H9 (cell line): ENCODE measurements around the gene TMEM229A. TPM values are rescaled to one million over a fixed set of nuclear protein-coding genes. Genes with fewer than 3 reads are reported as not detected.

Experiments used
- DNase-seq: peaks from one replicate; pipeline ENCODE4 v3.0.0-alpha.2; 2017
- H2AFZ ChIP-seq: one replicate; pipeline ENCODE4 v1.6.1; 2013; ENCODE audit warnings: mild to moderate bottlenecking, low read length, control low read depth, moderate library complexity
- H2AK5ac ChIP-seq: 2 replicates; pipeline ENCODE4 v1.6.1; 2013; ENCODE audit warnings: low read length, control low read depth, mixed read lengths; ENCODE audit not compliant: insufficient read length
- H2BK120ac ChIP-seq: one replicate; pipeline ENCODE4 v1.6.1; 2013; ENCODE audit warnings: low read depth, mild to moderate bottlenecking, low read length, control low read depth, inconsistent platforms; ENCODE audit not compliant: poor library complexity, severe bottlenecking
- H2BK12ac ChIP-seq: 2 replicates; pipeline ENCODE4 v1.6.1; 2013; ENCODE audit warnings: low read length, control low read depth, mixed read lengths, low read depth; ENCODE audit not compliant: insufficient read length
- H2BK15ac ChIP-seq: 2 replicates; pipeline ENCODE4 v1.6.1; 2013; ENCODE audit warnings: low read depth, low read length, control low read depth
- H2BK20ac ChIP-seq: one replicate; pipeline ENCODE4 v1.6.1; 2013; ENCODE audit warnings: low read depth, mild to moderate bottlenecking, low read length, control low read depth, inconsistent platforms; ENCODE audit not compliant: poor library complexity, severe bottlenecking
- H2BK5ac ChIP-seq: 2 replicates; pipeline ENCODE4 v1.6.1; 2013; ENCODE audit warnings: low read length, control low read depth, mixed read lengths; ENCODE audit not compliant: insufficient read length
- H3K14ac ChIP-seq: 2 replicates; pipeline ENCODE4 v1.6.1; 2013; ENCODE audit warnings: low read length, control low read depth; ENCODE audit not compliant: insufficient read depth
- H3K18ac ChIP-seq: 2 replicates; pipeline ENCODE4 v1.6.1; 2013; ENCODE audit warnings: low read depth, mild to moderate bottlenecking, mixed read lengths, low read length, control low read depth; ENCODE audit not compliant: insufficient read length
- H3K23ac ChIP-seq: 2 replicates; pipeline ENCODE4 v1.6.1; 2013; ENCODE audit warnings: low read length, control low read depth, mixed read lengths, low read depth; ENCODE audit not compliant: insufficient read length
- H3K23me2 ChIP-seq: 2 replicates; pipeline ENCODE4 v1.6.1; 2013; ENCODE audit warnings: low read depth, mild to moderate bottlenecking, mixed read lengths, low read length, control low read depth; ENCODE audit not compliant: insufficient read length, poor library complexity, severe bottlenecking
- H3K27ac ChIP-seq: 2 replicates; pipeline ENCODE4 v1.5.1; 2013; ENCODE audit warnings: low read length, control low read depth, mixed read lengths, low read depth; ENCODE audit not compliant: insufficient read length
- H3K27me3 ChIP-seq: 2 replicates; pipeline ENCODE4 v1.6.1; 2013; ENCODE audit warnings: low read length, control low read depth, inconsistent platforms; ENCODE audit not compliant: insufficient read depth
- H3K4ac ChIP-seq: 2 replicates; pipeline ENCODE4 v1.6.1; 2013; ENCODE audit warnings: low read depth, mild to moderate bottlenecking, control low read depth, inconsistent platforms, low read length, moderate library complexity
- H3K4me1 ChIP-seq: 2 replicates; pipeline ENCODE4 v1.6.1; 2013; ENCODE audit warnings: low read length, control low read depth, inconsistent platforms; ENCODE audit not compliant: insufficient read depth
- H3K4me2 ChIP-seq: 2 replicates; pipeline ENCODE4 v1.6.1; 2013; ENCODE audit warnings: low read length, control low read depth, mixed read lengths; ENCODE audit not compliant: insufficient read length, insufficient read depth
- H3K56ac ChIP-seq: 2 replicates; pipeline ENCODE4 v1.6.1; 2013; ENCODE audit warnings: low read depth, mild to moderate bottlenecking, mixed read lengths, low read length, control low read depth; ENCODE audit not compliant: insufficient read length
- H3K79me1 ChIP-seq: 2 replicates; pipeline ENCODE4 v1.6.1; 2013; ENCODE audit warnings: low read depth, mild to moderate bottlenecking, moderate library complexity, low read length, control low read depth, inconsistent platforms; ENCODE audit not compliant: insufficient read depth, poor library complexity, severe bottlenecking
- H3K79me2 ChIP-seq: 2 replicates; pipeline ENCODE4 v1.6.1; 2013; ENCODE audit warnings: low read length, control low read depth, inconsistent platforms; ENCODE audit not compliant: insufficient read depth
- H3K9ac ChIP-seq: 2 replicates; pipeline ENCODE4 v1.6.1; 2013; ENCODE audit warnings: low read length, control low read depth, mixed read lengths; ENCODE audit not compliant: insufficient read length; ENCODE audit errors: extremely low read depth
- H3K9me3 ChIP-seq: one replicate; pipeline ENCODE4 v1.6.1; 2013; ENCODE audit warnings: low read depth, low read length, inconsistent platforms; ENCODE audit not compliant: control insufficient read depth
- H3T11ph ChIP-seq: one replicate; pipeline ENCODE4 v1.6.1; 2013; ENCODE audit warnings: mild to moderate bottlenecking, low read length, control low read depth, inconsistent platforms
- H4K20me1 ChIP-seq: one replicate; pipeline ENCODE4 v1.6.1; 2013; ENCODE audit not compliant: control insufficient read depth, insufficient read length, insufficient read depth
- H4K5ac ChIP-seq: 2 replicates; pipeline ENCODE4 v1.6.1; 2013; ENCODE audit warnings: low read depth, mild to moderate bottlenecking, mixed read lengths, low read length, control low read depth; ENCODE audit not compliant: insufficient read length
- H4K8ac ChIP-seq: replicated peaks from 2 replicates; pipeline ENCODE4 v1.6.1; 2013; ENCODE audit warnings: low read length, control low read depth, mixed read lengths, low read depth; ENCODE audit not compliant: insufficient read length
- H4K91ac ChIP-seq: 2 replicates; pipeline ENCODE4 v1.6.1; 2013; ENCODE audit warnings: low read depth, mild to moderate bottlenecking, moderate library complexity, mixed read lengths, low read length, control low read depth; ENCODE audit not compliant: insufficient read length
- H3K27ac Mint-ChIP-seq, 3 experiments: 2 replicates in 2 of 3; 3 replicates in 1 of 3; pipeline ENCODE4 v1.8.0; 2020 to 2021; ENCODE audit warnings: mixed read lengths in 3 of 3, mild to moderate bottlenecking in 1 of 3, moderate library complexity in 1 of 3
- H3K27me3 Mint-ChIP-seq: 2 replicates; pipeline ENCODE4 v1.8.0; 2021; ENCODE audit warnings: low read depth, mild to moderate bottlenecking, moderate library complexity, mixed read lengths
- H3K36me3 Mint-ChIP-seq, 3 experiments: 2 replicates in 2 of 3; 3 replicates in 1 of 3; pipeline ENCODE4 v1.8.0; 2020 to 2021; ENCODE audit warnings: low read depth in 3 of 3, mixed read lengths in 3 of 3; ENCODE audit not compliant: insufficient read depth in 1 of 3
- H3K4me1 Mint-ChIP-seq, 2 experiments: 2 replicates each; pipeline ENCODE4 v1.8.0; 2020; ENCODE audit warnings: mixed read lengths in 2 of 2
- H3K4me3 Mint-ChIP-seq, 2 experiments: 2 replicates in 1 of 2; 3 replicates in 1 of 2; pipeline ENCODE4 v1.8.0; 2020 to 2021; ENCODE audit warnings: mild to moderate bottlenecking in 2 of 2, mixed read lengths in 2 of 2, moderate library complexity in 1 of 2
- H3K9me3 Mint-ChIP-seq, 2 experiments: 2 replicates in 1 of 2; 3 replicates in 1 of 2; pipeline ENCODE4 v1.8.0; 2020; ENCODE audit warnings: mild to moderate bottlenecking in 2 of 2, mixed read lengths in 2 of 2, moderate library complexity in 1 of 2
- WGBS: extraction: QIAGEN DNeasy Blood & Tissue Kit; methylation state at CpG from one replicate; pipeline ENCODE4 v1.1.7; 2013; ENCODE audit warnings: missing lambda C conversion rate, low lambda C conversion rate, mixed read lengths; ENCODE audit not compliant: insufficient read length; ENCODE audit errors: extremely low coverage; 5-methylcytosine and 5-hydroxymethylcytosine counted together
- total RNA-seq: library from RNA; stranded (reverse); gene quantifications from 2 replicates; pipeline ENCODE4 v1.2.1, GENCODE V29; 2021
- TF ChIP-seq, protein P1 (sequence below): fragments of 200-600 bp; sonication (generic); conservative IDR thresholded peaks from 3 replicates; pipeline ENCODE4 v1.8.0; 2021; ENCODE audit warnings: antibody characterized with exemption, mild to moderate bottlenecking

TMEM229A gene
- total RNA-seq, 1 experiment from 2014 or later: 0.37 TPM

DNA sequence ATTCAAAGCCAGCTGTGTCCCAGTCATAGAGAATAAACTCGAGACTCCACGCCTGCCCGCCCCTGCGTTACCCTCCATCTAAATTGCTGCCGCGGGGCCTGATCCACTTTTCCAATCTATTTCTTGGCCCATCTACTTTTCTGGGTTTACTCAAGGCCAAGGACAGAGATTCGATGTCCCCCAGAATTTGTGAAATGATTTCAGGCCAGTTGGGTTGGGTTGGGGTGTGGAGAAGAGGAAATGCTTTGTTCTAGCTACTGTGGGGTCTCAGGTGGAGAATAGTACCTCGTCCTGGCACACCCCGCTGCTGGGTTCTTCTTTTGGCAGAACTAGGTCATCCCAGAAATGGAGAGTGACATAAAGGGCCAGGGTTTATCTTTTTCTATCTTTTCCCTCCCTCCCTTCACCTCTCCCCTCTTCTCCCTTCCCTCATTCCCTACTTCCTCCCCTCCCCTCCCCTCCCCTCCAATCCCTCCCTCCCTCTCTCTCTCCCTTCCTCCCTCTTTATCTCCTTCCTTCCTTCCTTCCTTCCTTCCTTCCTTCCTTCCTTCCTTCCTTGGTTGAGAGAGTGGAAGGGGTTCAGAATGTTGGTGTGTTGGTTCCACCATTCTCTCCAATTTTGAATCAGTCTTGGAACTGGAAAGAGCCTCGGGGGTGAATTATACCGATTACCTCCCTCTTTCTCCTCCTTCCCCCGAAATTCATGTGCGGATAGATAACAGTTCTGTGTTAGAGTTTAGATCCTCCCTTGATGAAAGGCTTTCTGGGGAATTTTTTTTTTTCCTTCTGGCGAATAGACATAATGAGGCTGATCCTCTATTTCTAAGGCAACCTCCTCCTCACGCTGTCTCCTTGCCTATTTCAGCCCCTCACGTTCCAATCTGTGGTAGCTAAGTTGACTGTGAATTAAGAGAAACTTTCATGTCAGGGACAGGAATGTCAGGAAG is 1.2 kb upstream of the TMEM229A start:
- H2AK5ac ChIP-seq: no peak overlapping the region
- WGBS: no CpG with 5 or more reads among the region's 16 CpGs
- no peak overlapping the region for H3K4ac ChIP-seq
- H3K36me3 Mint-ChIP-seq: peaks cover 0 to 1% (median 0%) of the 10 kb centered on the region in 3 experiments; a peak in 2 of 7 replicates
- H3K27me3 Mint-ChIP-seq: peaks cover 40% of the 10 kb centered on the region
- no peak overlapping the region for H2BK5ac ChIP-seq
- H3K14ac ChIP-seq: no peak overlapping the region
- peaks cover 9% of the 10 kb centered on the region for H3K23me2 ChIP-seq
- H3K4me1 Mint-ChIP-seq: peaks cover 13 to 25% of the 10 kb centered on the region in 2 experiments
- no peak overlapping the region for H4K5ac ChIP-seq
- no peak overlapping the region for H2BK20ac ChIP-seq
- H3K27me3 ChIP-seq: peaks cover 8% of the 10 kb centered on the region
- TF ChIP-seq, protein P1, sequence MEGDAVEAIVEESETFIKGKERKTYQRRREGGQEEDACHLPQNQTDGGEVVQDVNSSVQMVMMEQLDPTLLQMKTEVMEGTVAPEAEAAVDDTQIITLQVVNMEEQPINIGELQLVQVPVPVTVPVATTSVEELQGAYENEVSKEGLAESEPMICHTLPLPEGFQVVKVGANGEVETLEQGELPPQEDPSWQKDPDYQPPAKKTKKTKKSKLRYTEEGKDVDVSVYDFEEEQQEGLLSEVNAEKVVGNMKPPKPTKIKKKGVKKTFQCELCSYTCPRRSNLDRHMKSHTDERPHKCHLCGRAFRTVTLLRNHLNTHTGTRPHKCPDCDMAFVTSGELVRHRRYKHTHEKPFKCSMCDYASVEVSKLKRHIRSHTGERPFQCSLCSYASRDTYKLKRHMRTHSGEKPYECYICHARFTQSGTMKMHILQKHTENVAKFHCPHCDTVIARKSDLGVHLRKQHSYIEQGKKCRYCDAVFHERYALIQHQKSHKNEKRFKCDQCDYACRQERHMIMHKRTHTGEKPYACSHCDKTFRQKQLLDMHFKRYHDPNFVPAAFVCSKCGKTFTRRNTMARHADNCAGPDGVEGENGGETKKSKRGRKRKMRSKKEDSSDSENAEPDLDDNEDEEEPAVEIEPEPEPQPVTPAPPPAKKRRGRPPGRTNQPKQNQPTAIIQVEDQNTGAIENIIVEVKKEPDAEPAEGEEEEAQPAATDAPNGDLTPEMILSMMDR: no peak
- no peak overlapping the region for H3K27ac ChIP-seq
- no peak overlapping the region for H4K91ac ChIP-seq
- no peak overlapping the region for H3K18ac ChIP-seq
- H4K20me1 ChIP-seq: no peaks in the 10 kb centered on the region
- H3K27ac Mint-ChIP-seq: peak overlapping the region in 1 of 3 experiments; percentile 62; a peak in 1 of 7 replicates
- H3K4me1 ChIP-seq: no peaks in the 10 kb centered on the region
- no peaks in the 10 kb centered on the region for H3K79me1 ChIP-seq
- no peak overlapping the region for H2AFZ ChIP-seq
- no peak overlapping the region for H3T11ph ChIP-seq
- H2BK12ac ChIP-seq: no peak overlapping the region
- H2BK15ac ChIP-seq: no peak overlapping the region
- no peaks in the 10 kb centered on the region for H3K9me3 Mint-ChIP-seq
- DNase-seq: no peak
- no peak overlapping the region for H3K23ac ChIP-seq
- H4K8ac ChIP-seq: no peak overlapping the region
- H3K9ac ChIP-seq: no peak overlapping the region
- H3K79me2 ChIP-seq: no peaks in the 10 kb centered on the region
- H3K56ac ChIP-seq: no peak overlapping the region
- no peak overlapping the region for H2BK120ac ChIP-seq
- no peaks in the 10 kb centered on the region for H3K9me3 ChIP-seq
- peak overlapping the region; percentile 41 for H3K4me2 ChIP-seq
- peak overlapping the region; percentile 67 to 84 for H3K4me3 Mint-ChIP-seq
